Karpas-422 (cell line): ENCODE data around the gene YY1. TPM values are rescaled to one million over a fixed set of nuclear protein-coding genes. Genes with fewer than 3 reads are reported as not detected.
A peak's percentile ranks its signal among the peaks of the same experiment; 100 is the strongest.

Experiments used
- DNase-seq: peaks from one replicate; pipeline ENCODE4 v3.0.0-alpha.2; 2015
- H2AFZ ChIP-seq: fragments of 200-600 bp; sonication (generic); 2 replicates; pipeline ENCODE4 v1.6.1; 2014; ENCODE audit warnings: antibody characterized with exemption, low read length, mixed read lengths
- H3K27ac ChIP-seq: fragments of 200-600 bp; sonication (generic); 2 replicates; pipeline ENCODE4 v1.5.1; 2014; ENCODE audit warnings: mild to moderate bottlenecking, low read length, moderate library complexity
- H3K27me3 ChIP-seq: fragments of 200-600 bp; sonication (generic); 2 replicates; pipeline ENCODE4 v1.6.1; 2014; ENCODE audit warnings: low read length, mixed read lengths
- H3K36me3 ChIP-seq: fragments of 200-600 bp; sonication (generic); 2 replicates; pipeline ENCODE4 v1.6.1; 2014; ENCODE audit warnings: low read length, mixed read lengths; ENCODE audit not compliant: insufficient read depth
- H3K4me1 ChIP-seq: fragments of 200-600 bp; sonication (generic); 2 replicates; pipeline ENCODE4 v1.6.1; 2014; ENCODE audit warnings: mild to moderate bottlenecking, low read length, mixed read lengths
- H3K4me2 ChIP-seq: fragments of 200-600 bp; sonication (generic); 2 replicates; pipeline ENCODE4 v1.6.1; 2014; ENCODE audit warnings: low read length, low read depth, mild to moderate bottlenecking; ENCODE audit not compliant: poor library complexity, severe bottlenecking
- H3K4me3 ChIP-seq: fragments of 200-600 bp; sonication (generic); 2 replicates; pipeline ENCODE4 v1.5.1; 2014; ENCODE audit warnings: mild to moderate bottlenecking, antibody characterized with exemption, low read length, mixed read lengths
- H3K79me2 ChIP-seq: fragments of 200-600 bp; sonication (generic); 2 replicates; pipeline ENCODE4 v1.6.1; 2014; ENCODE audit warnings: mild to moderate bottlenecking, low read length, mixed read lengths
- H3K9ac ChIP-seq: fragments of 200-600 bp; sonication (generic); 2 replicates; pipeline ENCODE4 v1.6.0; 2014; ENCODE audit warnings: low read length
- H3K9me2 ChIP-seq: fragments of 200-600 bp; sonication (generic), shearing (Covaris generic); replicated peaks from 2 replicates; pipeline ENCODE4 v1.6.0; 2014; ENCODE audit warnings: mild to moderate bottlenecking, low read length, moderate library complexity; ENCODE audit not compliant: insufficient read depth
- H3K9me3 ChIP-seq: fragments of 300-700, 200-600 bp; sonication (generic); 2 replicates; pipeline ENCODE4 v1.6.1; 2014; ENCODE audit warnings: low read length, mixed read lengths
- H4K20me1 ChIP-seq: fragments of 200-600 bp; sonication (generic); 2 replicates; pipeline ENCODE4 v1.6.1; 2014; ENCODE audit warnings: mild to moderate bottlenecking, antibody characterized with exemption, low read length, low read depth; ENCODE audit not compliant: insufficient read depth
- total RNA-seq: library from RNA; depleted of rRNA; stranded (reverse); fragments of >200 nt; shearing (Covaris generic); gene quantifications from 2 replicates; pipeline ENCODE4 v1.2.3, GENCODE V29; 2014; ENCODE audit warnings: low replicate concordance

YY1 gene
- total RNA-seq, 1 experiment from 2014 or later, result 115 TPM

- H3K27ac ChIP-seq, result 0 out of 2 replicates have a peak overlapping the region, but pooled peaks have one; percentile 0
- peaks cover 67% of the 10 kb centered on the region for H4K20me1 ChIP-seq
- peaks cover 87% of the 10 kb centered on the region for H3K79me2 ChIP-seq
- no peak for DNase-seq
- no peak overlapping the region for H2AFZ ChIP-seq
- no peak overlapping the region; the same call in 1 of the 2 replicates for H3K4me3 ChIP-seq
- no peaks in the 10 kb centered on the region for H3K9me3 ChIP-seq
- no peaks in the 10 kb centered on the region for H3K27me3 ChIP-seq
- peak overlapping the region; percentile 10 for H3K4me2 ChIP-seq
- no peaks in the 10 kb centered on the region for H3K9me2 ChIP-seq
- peaks cover 44% of the 10 kb centered on the region for H3K4me1 ChIP-seq
- H3K9ac ChIP-seq, result no peak overlapping the region
- peaks cover 20% of the 10 kb centered on the region for H3K36me3 ChIP-seq
Measured at GRCh38 chr14:100243020-100243419, 4.1 kb downstream of the YY1 start.

DNA sequence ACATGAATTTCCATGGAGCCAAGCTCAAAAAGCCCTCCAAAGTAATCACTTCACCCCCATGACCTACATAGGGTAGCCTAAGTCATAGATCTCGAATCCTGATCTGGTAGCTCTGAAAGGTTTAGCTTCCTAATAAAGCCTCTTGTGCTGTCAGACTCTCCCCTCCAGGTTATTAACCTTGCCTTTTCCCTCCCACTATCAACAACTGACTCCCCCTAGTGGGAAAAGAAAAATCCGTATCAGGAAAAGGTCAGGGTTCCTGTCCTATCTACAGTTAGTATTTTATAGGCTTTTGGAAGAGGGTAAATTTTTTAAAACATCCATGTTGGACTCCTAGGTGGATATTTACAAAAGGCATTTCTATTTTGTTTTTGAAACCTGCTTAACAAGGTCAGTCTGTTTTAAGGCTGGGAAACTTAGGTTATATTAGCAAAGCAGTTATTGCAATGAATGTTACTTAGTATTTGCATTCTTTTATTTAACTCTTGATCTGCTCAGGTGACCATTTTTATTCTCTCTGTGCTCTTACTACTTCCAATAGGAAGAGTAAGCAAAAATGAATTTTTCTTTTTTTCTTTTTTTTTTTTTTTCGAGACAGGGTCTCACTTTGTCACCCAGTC lies 8.0 kb downstream of the YY1 start:
- H3K4me3 ChIP-seq, result no peak overlapping the region
- H4K20me1 ChIP-seq, result peaks cover 79% of the 10 kb centered on the region
- no peak overlapping the region for H3K4me2 ChIP-seq
- peaks cover 15% of the 10 kb centered on the region for H3K36me3 ChIP-seq
- no peaks in the 10 kb centered on the region for H3K9me2 ChIP-seq
- H3K9me3 ChIP-seq, result no peaks in the 10 kb centered on the region
- H3K9ac ChIP-seq, result no peak overlapping the region
- no peak overlapping the region for H2AFZ ChIP-seq
- peak; percentile 58 for DNase-seq
- H3K27me3 ChIP-seq, result no peaks in the 10 kb centered on the region
- H3K4me1 ChIP-seq, result peaks cover 30% of the 10 kb centered on the region
- peaks cover 99% of the 10 kb centered on the region for H3K79me2 ChIP-seq
- no peak overlapping the region for H3K27ac ChIP-seq

DNA sequence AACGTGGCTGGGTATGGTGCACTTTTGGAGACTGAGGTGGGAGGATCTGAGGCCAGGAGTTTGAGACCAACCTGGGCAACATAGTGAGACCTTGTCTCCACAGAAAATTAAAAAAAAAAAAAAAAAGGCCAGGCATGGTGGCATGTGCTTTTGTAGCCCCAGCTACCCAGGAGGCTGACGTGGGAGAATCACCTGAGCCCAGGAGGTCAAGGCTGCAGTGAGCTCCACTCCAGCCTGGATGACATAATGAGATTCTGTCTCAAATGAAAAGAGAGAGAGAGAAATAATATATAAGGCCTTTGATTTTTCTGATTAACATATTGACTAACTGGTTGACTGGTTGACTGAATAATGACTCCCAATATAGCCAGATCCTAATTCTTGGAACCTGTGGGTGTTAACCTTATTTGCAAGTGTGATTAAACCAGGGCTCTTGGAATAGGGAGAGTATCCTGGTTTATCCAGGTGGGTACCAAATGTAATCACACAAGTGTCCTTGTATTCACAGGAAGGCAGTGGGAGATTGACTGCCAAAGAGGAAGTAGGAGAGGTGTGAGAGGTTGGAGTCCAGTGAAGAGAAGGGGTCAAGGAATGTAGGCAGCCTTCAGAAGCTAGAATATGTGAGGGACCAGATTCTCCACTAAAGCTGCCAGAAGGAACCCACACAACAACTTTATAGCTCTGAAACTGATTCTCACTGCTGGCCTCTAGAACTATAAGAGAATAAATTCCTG lies 12.0 kb downstream of the YY1 start:
- H3K79me2 ChIP-seq, result peaks cover 98% of the 10 kb centered on the region
- no peak overlapping the region for H3K27ac ChIP-seq
- DNase-seq, result no peak
- no peak overlapping the region for H3K4me3 ChIP-seq
- H2AFZ ChIP-seq, result no peak overlapping the region
- no peak overlapping the region for H3K9ac ChIP-seq
- H3K4me1 ChIP-seq, result peaks cover 32% of the 10 kb centered on the region
- H4K20me1 ChIP-seq, result peaks cover 76% of the 10 kb centered on the region
- peaks cover 9% of the 10 kb centered on the region for H3K36me3 ChIP-seq
- H3K9me2 ChIP-seq, result no peaks in the 10 kb centered on the region
- H3K4me2 ChIP-seq, result no peak overlapping the region
- no peaks in the 10 kb centered on the region for H3K27me3 ChIP-seq
- H3K9me3 ChIP-seq, result no peaks in the 10 kb centered on the region

- H3K4me3 ChIP-seq, result no peak overlapping the region
- no peak for DNase-seq
- H3K79me2 ChIP-seq, result peaks cover 98% of the 10 kb centered on the region
- no peak overlapping the region for H2AFZ ChIP-seq
- no peaks in the 10 kb centered on the region for H3K9me3 ChIP-seq
- no peaks in the 10 kb centered on the region for H3K27me3 ChIP-seq
- H4K20me1 ChIP-seq, result peaks cover 76% of the 10 kb centered on the region
- no peak overlapping the region for H3K4me2 ChIP-seq
- no peak overlapping the region for H3K27ac ChIP-seq
- H3K9me2 ChIP-seq, result no peaks in the 10 kb centered on the region
- peaks cover 2% of the 10 kb centered on the region for H3K36me3 ChIP-seq
- H3K9ac ChIP-seq, result no peak overlapping the region
- peaks cover 40% of the 10 kb centered on the region for H3K4me1 ChIP-seq
Measured at GRCh38 chr14:100252684-100253083, 13.7 kb downstream of the YY1 start.

DNA sequence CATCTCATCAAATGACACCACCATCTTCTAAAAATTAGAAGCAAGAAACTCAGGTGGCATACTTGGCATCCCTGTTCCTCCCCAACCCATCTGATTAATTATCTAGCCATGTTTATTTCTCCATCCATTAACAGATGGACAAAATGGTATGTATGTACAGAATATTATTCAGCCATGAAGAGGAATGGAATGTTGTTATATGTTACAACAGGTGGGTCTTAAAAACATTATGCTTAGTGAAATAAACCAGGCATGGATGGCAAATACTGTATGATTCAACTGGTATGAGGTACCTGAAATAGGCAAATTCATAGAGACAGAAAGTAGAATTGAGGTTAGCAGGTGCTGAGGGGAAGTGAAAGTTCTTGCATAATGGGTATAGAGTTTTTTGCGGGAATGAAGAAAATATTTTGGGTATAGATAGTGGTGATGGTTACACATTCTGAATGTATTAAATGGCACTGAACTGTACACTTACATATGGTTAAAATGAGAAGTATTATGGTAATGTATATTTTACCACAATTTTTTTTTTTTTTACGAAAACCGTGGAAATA lies 17.5 kb downstream of the YY1 start:
- Histone ChIP-seq H4K20me1 (peaks cover 84% of the 10 kb centered on the region), H3K27me3 (no peaks in the 10 kb centered on the region), H3K36me3 (no peaks in the 10 kb centered on the region), H3K9ac (no peak overlapping the region), H3K9me2 (no peaks in the 10 kb centered on the region), H3K9me3 (no peaks in the 10 kb centered on the region), H3K4me2 (peak overlapping the region; percentile 36), H2AFZ (no peak overlapping the region), H3K4me3 (no peak overlapping the region), H3K79me2 (peaks cover 94% of the 10 kb centered on the region), H3K4me1 (peaks cover 54% of the 10 kb centered on the region), H3K27ac (peak overlapping the region; percentile 62)
- peak; percentile 80 for DNase-seq

GRCh38 chr14:100261621-100262020 lies 22.7 kb downstream of the YY1 start:
- H2AFZ ChIP-seq, result no peak overlapping the region
- peaks cover 80% of the 10 kb centered on the region for H4K20me1 ChIP-seq
- peaks cover 25% of the 10 kb centered on the region for H3K4me1 ChIP-seq
- H3K9ac ChIP-seq, result no peak overlapping the region
- H3K4me2 ChIP-seq, result no peak overlapping the region
- H3K79me2 ChIP-seq, result peaks cover 96% of the 10 kb centered on the region
- no peaks in the 10 kb centered on the region for H3K9me2 ChIP-seq
- no peak for DNase-seq
- no peaks in the 10 kb centered on the region for H3K9me3 ChIP-seq
- no peak overlapping the region for H3K4me3 ChIP-seq
- no peak overlapping the region for H3K27ac ChIP-seq
- H3K36me3 ChIP-seq, result peaks cover 20% of the 10 kb centered on the region; the same call in 1 of the 2 replicates
- no peaks in the 10 kb centered on the region for H3K27me3 ChIP-seq

DNA sequence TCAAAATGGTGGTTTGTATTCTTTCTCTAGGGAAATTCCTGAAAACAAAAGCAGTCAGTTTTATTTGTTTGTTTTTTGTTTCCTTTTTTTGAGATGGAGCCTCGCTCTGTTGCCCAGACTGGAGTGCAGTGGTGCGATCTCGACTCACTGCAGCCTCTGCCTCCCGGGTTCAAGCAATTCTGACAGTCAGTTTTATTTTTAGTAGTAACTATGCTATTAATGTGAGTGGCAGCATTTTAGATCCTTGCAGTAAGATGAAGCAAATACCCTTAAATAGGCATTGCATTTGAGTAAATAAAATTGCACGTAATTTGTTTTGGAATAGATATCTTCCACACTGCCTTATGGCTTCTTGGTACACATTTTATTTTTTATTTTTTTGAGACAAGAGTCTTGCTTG lies 23.6 kb downstream of the YY1 start:
- no peak overlapping the region for H2AFZ ChIP-seq
- H3K4me1 ChIP-seq, result peaks cover 16% of the 10 kb centered on the region
- H3K9me2 ChIP-seq, result no peaks in the 10 kb centered on the region
- peaks cover 96% of the 10 kb centered on the region for H3K79me2 ChIP-seq
- H3K36me3 ChIP-seq, result peaks cover 20% of the 10 kb centered on the region; the same call in 1 of the 2 replicates
- H4K20me1 ChIP-seq, result peaks cover 76% of the 10 kb centered on the region
- no peak overlapping the region for H3K27ac ChIP-seq
- no peak overlapping the region for H3K9ac ChIP-seq
- DNase-seq, result no peak
- H3K27me3 ChIP-seq, result no peaks in the 10 kb centered on the region
- no peaks in the 10 kb centered on the region for H3K9me3 ChIP-seq
- H3K4me3 ChIP-seq, result no peak overlapping the region
- H3K4me2 ChIP-seq, result no peak overlapping the region

GRCh38 chr14:100263141-100263540 lies 24.2 kb downstream of the YY1 start:
- DNase-seq, result no peak
- Histone ChIP-seq H2AFZ (no peak overlapping the region), H3K4me3 (no peak overlapping the region), H4K20me1 (peaks cover 76% of the 10 kb centered on the region), H3K9me2 (no peaks in the 10 kb centered on the region), H3K4me2 (no peak overlapping the region), H3K27ac (no peak overlapping the region), H3K9ac (no peak overlapping the region), H3K9me3 (no peaks in the 10 kb centered on the region), H3K36me3 (peaks cover 23% of the 10 kb centered on the region; the same call in 1 of the 2 replicates), H3K27me3 (no peaks in the 10 kb centered on the region), H3K79me2 (peaks cover 96% of the 10 kb centered on the region), H3K4me1 (peaks cover 10% of the 10 kb centered on the region)
